Astrocyte (in vitro differentiated cells and primary cell): ENCODE data around the gene DPEP3. TPM values are rescaled to one million over a fixed set of nuclear protein-coding genes. Genes with fewer than 3 reads are reported as not detected.

ENCODE experiments used
- DNase-seq: peaks from one replicate; pipeline ENCODE4 v3.0.0-alpha.2; 2010; ENCODE audit warnings: low read depth
- FAIRE-seq: peaks from 2 replicates; lab custom pipeline; 2011; peaks lifted over from hg19 to GRCh38; lab: Jason Lieb, UNC
- H2AFZ ChIP-seq: 2 replicates; pipeline ENCODE4 v1.6.0; 2012; ENCODE audit warnings: low read depth, low read length, inconsistent platforms
- H3K27ac ChIP-seq: 2 replicates; pipeline ENCODE4 v1.5.1; 2011; ENCODE audit warnings: low read depth, low read length, inconsistent platforms
- H3K27me3 ChIP-seq: 2 replicates; pipeline ENCODE4 v1.6.0; 2011; ENCODE audit warnings: low read length, inconsistent platforms; ENCODE audit not compliant: insufficient read depth
- H3K36me3 ChIP-seq: 2 replicates; pipeline ENCODE4 v1.5.1; 2011; ENCODE audit warnings: low read length, inconsistent platforms; ENCODE audit not compliant: insufficient read depth
- H3K4me1 ChIP-seq: 2 replicates; pipeline ENCODE4 v1.5.1; 2011; ENCODE audit warnings: low read length, inconsistent platforms; ENCODE audit not compliant: insufficient read depth
- H3K4me2 ChIP-seq: 2 replicates; pipeline ENCODE4 v1.6.0; 2012; ENCODE audit warnings: low read length, inconsistent platforms
- H3K4me3 ChIP-seq: 2 replicates; pipeline ENCODE4 v1.5.1; 2011; ENCODE audit warnings: low read depth, mild to moderate bottlenecking, low read length, inconsistent platforms; ENCODE audit not compliant: insufficient read depth
- H3K79me2 ChIP-seq: 2 replicates; pipeline ENCODE4 v1.6.0; 2012; ENCODE audit warnings: mild to moderate bottlenecking, low read length, inconsistent platforms; ENCODE audit not compliant: insufficient read depth
- H3K9ac ChIP-seq: 2 replicates; pipeline ENCODE4 v1.6.0; 2012; ENCODE audit warnings: mild to moderate bottlenecking, low read length, inconsistent platforms
- H3K9me3 ChIP-seq: 2 replicates; pipeline ENCODE4 v1.5.1; 2012; ENCODE audit warnings: low read depth, mild to moderate bottlenecking, low read length, inconsistent platforms; ENCODE audit not compliant: insufficient read depth
- H4K20me1 ChIP-seq: 2 replicates; pipeline ENCODE4 v1.6.0; 2012; ENCODE audit warnings: low read length, inconsistent platforms; ENCODE audit not compliant: insufficient read depth
- H3K27ac Mint-ChIP-seq: one replicate; pipeline ENCODE4 v1.8.0; 2021; ENCODE audit warnings: mild to moderate bottlenecking, mixed read lengths; ENCODE audit not compliant: unreplicated experiment
- H3K27me3 Mint-ChIP-seq: one replicate; pipeline ENCODE4 v1.8.0; 2021; ENCODE audit warnings: low read depth, mixed read lengths; ENCODE audit not compliant: unreplicated experiment
- H3K36me3 Mint-ChIP-seq: one replicate; pipeline ENCODE4 v1.8.0; 2021; ENCODE audit warnings: low read depth, mixed read lengths; ENCODE audit not compliant: unreplicated experiment
- H3K4me1 Mint-ChIP-seq: one replicate; pipeline ENCODE4 v1.8.0; 2021; ENCODE audit warnings: low read depth, mixed read lengths; ENCODE audit not compliant: unreplicated experiment
- H3K4me3 Mint-ChIP-seq: one replicate; pipeline ENCODE4 v1.8.0; 2021; ENCODE audit warnings: mild to moderate bottlenecking, moderate library complexity, mixed read lengths; ENCODE audit not compliant: unreplicated experiment
- H3K9me3 Mint-ChIP-seq: one replicate; pipeline ENCODE4 v1.8.0; 2021; ENCODE audit warnings: mild to moderate bottlenecking, mixed read lengths; ENCODE audit not compliant: unreplicated experiment
- EZH2 ChIP-seq: IDR thresholded peaks from 2 replicates; pipeline ENCODE4 v1.6.1; 2012; ENCODE audit warnings: mild to moderate bottlenecking, low read length, inconsistent platforms; ENCODE audit not compliant: insufficient read depth
- total RNA-seq: library from RNA; stranded (reverse); gene quantifications from 2 replicates; pipeline ENCODE4 v1.2.1, GENCODE V29; 2021
- TF ChIP-seq, protein P1 (sequence below): IDR thresholded peaks from 2 replicates; pipeline ENCODE4 v1.5.1; 2011; ENCODE audit warnings: low read depth, mild to moderate bottlenecking, inconsistent platforms, low read length, moderate library complexity; ENCODE audit not compliant: insufficient read depth

Gene DPEP3
- total RNA-seq, 1 donor from 2014 or later, result not detected

DNA sequence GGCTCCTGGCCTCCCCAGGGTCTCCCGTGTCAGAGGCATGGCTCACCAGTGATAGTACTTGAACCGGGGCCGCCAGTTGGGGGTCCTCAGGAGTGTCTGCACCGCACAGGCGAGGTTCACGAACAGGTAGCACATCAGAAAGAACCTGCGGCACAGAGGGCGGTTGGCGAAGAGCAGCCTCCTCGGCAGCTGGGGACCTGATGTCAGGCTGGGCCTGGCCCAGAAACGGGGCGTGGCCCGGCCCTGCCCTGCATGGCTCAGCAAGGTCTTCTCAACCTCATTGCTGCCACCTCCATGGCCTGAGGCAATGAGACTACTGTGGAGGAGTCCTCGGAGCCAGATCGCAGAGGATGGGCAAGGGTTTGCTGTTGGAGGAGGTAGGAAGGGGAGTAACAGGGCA, 32.3 kb downstream of the DPEP3 start:
- H3K36me3 Mint-ChIP-seq, result peaks cover 12% of the 10 kb centered on the region
- TF ChIP-seq EZH2, result no peak
- TF ChIP-seq, protein P1, sequence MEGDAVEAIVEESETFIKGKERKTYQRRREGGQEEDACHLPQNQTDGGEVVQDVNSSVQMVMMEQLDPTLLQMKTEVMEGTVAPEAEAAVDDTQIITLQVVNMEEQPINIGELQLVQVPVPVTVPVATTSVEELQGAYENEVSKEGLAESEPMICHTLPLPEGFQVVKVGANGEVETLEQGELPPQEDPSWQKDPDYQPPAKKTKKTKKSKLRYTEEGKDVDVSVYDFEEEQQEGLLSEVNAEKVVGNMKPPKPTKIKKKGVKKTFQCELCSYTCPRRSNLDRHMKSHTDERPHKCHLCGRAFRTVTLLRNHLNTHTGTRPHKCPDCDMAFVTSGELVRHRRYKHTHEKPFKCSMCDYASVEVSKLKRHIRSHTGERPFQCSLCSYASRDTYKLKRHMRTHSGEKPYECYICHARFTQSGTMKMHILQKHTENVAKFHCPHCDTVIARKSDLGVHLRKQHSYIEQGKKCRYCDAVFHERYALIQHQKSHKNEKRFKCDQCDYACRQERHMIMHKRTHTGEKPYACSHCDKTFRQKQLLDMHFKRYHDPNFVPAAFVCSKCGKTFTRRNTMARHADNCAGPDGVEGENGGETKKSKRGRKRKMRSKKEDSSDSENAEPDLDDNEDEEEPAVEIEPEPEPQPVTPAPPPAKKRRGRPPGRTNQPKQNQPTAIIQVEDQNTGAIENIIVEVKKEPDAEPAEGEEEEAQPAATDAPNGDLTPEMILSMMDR, result no peak
- Histone ChIP-seq H3K36me3 (peaks cover 32% of the 10 kb centered on the region), H3K4me2 (no peak overlapping the region), H3K4me3 (no peak overlapping the region), H2AFZ (no peak overlapping the region), H4K20me1 (peaks cover 89% of the 10 kb centered on the region), H3K9ac (no peak overlapping the region), H3K27me3 (no peaks in the 10 kb centered on the region), H3K79me2 (peaks cover 7% of the 10 kb centered on the region), H3K4me1 (peaks cover 15% of the 10 kb centered on the region), H3K27ac (no peak overlapping the region), H3K9me3 (no peaks in the 10 kb centered on the region)
- peak overlapping the region; percentile 41 for H3K27ac Mint-ChIP-seq
- H3K4me3 Mint-ChIP-seq, result no peak overlapping the region
- no peaks in the 10 kb centered on the region for H3K4me1 Mint-ChIP-seq
- H3K9me3 Mint-ChIP-seq, result no peaks in the 10 kb centered on the region
- FAIRE-seq (no peak), DNase-seq (no peak)
- no peaks in the 10 kb centered on the region for H3K27me3 Mint-ChIP-seq

DNA sequence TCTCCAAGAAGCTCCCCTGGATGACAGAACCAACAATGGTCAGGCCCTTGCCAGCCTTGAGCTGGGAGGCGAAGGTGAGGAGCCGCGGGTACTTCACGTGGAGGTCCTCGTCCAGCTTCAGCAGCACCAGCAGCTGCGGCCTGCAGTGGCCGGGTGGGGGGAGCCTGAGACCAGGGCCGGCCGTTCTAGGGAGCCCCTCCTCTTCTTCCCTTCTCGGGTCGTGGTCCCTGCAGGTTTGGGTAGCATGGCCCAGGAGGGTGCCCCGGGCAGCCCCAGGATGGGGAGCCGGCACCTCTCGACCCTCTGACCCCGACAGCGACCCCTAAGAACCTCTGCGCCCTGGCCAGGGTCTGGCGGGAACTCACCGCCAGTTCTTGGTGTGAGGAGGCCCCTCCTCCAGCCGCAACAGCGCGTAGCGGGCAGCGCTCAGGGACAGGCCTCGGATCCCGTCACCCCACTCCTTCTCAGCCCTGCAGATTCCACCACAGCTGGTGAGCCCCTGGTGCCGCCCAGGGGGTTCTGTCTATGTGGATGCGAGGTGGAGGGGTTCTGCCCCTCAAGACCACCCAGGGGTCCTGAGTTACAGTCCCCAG, 33.2 kb downstream of the DPEP3 start:
- Mint-ChIP-seq H3K4me3 (no peak overlapping the region), H3K27ac (no peak overlapping the region), H3K27me3 (no peaks in the 10 kb centered on the region), H3K4me1 (no peaks in the 10 kb centered on the region), H3K9me3 (no peaks in the 10 kb centered on the region), H3K36me3 (peaks cover 10% of the 10 kb centered on the region)
- no peak for FAIRE-seq
- TF ChIP-seq, protein P1, result no peak
- TF ChIP-seq EZH2, result no peak
- Histone ChIP-seq H3K36me3 (peaks cover 38% of the 10 kb centered on the region), H3K9me3 (no peaks in the 10 kb centered on the region), H3K4me2 (no peak overlapping the region), H3K4me1 (peaks cover 15% of the 10 kb centered on the region), H3K27me3 (no peaks in the 10 kb centered on the region), H4K20me1 (peaks cover 95% of the 10 kb centered on the region), H3K4me3 (no peak overlapping the region), H3K9ac (no peak overlapping the region), H3K27ac (no peak overlapping the region), H2AFZ (no peak overlapping the region), H3K79me2 (peaks cover 7% of the 10 kb centered on the region)
- DNase-seq, result no peak

DNA sequence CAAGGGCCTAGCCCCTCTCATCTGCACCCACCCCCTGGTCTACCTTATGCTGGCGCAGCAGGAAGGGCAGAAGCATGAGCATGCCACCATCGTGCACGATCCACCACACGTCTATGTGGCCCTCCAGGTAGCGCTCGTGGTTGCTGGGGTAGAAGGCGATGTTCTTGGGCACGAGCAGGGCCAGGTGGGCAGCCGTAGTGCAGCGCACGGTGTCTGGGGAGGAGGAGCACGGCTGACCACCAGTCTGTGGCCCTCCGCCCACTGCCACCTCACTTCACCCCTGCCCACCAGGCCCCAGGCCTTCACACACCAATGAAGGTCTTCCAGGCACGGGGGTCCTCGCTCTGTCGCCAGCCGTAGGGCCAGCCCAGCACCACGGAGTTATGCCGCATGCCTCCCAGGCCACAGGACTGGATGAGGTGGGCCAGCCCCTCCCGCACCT, 34.1 kb downstream of the DPEP3 start:
- Histone ChIP-seq H3K27me3 (no peaks in the 10 kb centered on the region), H3K9ac (no peak overlapping the region), H3K27ac (no peak overlapping the region), H3K79me2 (peaks cover 7% of the 10 kb centered on the region), H3K4me1 (peaks cover 15% of the 10 kb centered on the region), H3K36me3 (peaks cover 37% of the 10 kb centered on the region), H3K4me2 (no peak overlapping the region), H3K9me3 (no peaks in the 10 kb centered on the region), H3K4me3 (no peak overlapping the region), H2AFZ (no peak overlapping the region), H4K20me1 (peaks cover 94% of the 10 kb centered on the region)
- no peaks in the 10 kb centered on the region for H3K27me3 Mint-ChIP-seq
- H3K4me3 Mint-ChIP-seq, result no peak overlapping the region
- peak overlapping the region; percentile 34 for H3K27ac Mint-ChIP-seq
- H3K4me1 Mint-ChIP-seq, result no peaks in the 10 kb centered on the region
- FAIRE-seq (no peak), DNase-seq (no peak)
- peaks cover 15% of the 10 kb centered on the region for H3K36me3 Mint-ChIP-seq
- no peaks in the 10 kb centered on the region for H3K9me3 Mint-ChIP-seq
- TF ChIP-seq, protein P1, result no peak
- TF ChIP-seq EZH2, result no peak
